Epithelial cell of esophagus (primary cell): Measurements from ENCODE around the gene CLEC4A.
"Not testable (repeated sequence)": the region's sequence is repeated elsewhere in the genome, so short reads cannot be mapped to it uniquely, and the experiment has no call there.

Experiments
- DNase-seq: peaks from one replicate; pipeline ENCODE4 v3.0.0; 2010; ENCODE audit warnings: low read depth
- H3K4me3 ChIP-seq: 2 replicates; pipeline ENCODE4 v1.5.1; 2011; ENCODE audit warnings: mild to moderate bottlenecking, low read length, control low read depth
- TF ChIP-seq, protein P1 (sequence below): IDR thresholded peaks from 2 replicates; pipeline ENCODE4 v1.5.1; 2011; ENCODE audit warnings: low read depth, mild to moderate bottlenecking, low read length, control low read depth, inconsistent platforms; ENCODE audit not compliant: insufficient read depth; ENCODE audit errors: missing control alignments

The CLEC4A gene

DNA sequence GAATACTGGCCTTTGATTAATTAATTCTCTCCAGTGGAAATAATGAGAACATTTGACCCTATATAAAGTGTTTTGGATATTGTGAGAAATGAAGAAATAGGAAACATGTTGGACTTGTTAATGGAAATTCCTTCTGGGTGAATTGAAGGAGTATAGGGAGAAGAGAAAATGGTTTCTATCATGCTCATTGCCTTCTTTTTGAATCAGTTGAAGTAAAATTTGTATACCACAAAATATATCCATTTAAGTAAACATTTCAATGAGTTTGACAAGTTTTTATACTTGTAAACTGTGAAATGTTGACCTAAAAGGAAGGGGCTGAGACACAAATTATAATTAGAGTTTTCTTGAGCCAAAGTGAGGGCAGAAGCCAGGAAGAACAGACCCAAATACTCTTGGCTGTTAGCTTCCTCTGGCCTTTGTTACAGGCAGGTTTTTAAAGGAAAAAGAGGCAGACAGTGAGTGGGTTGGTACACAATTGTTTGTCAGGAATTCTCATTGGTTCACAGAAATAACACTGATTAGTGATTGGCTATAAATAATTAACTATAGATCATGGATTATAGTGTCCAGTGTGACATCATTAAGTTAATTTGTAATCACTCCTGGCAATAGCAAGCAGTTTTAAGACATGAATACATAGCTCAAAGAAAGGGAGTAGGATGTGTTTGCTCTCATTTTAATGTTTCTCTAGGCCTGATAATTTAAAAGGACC, 34.2 kb downstream of the CLEC4A start:
- no peak for DNase-seq
- TF ChIP-seq, protein P1, sequence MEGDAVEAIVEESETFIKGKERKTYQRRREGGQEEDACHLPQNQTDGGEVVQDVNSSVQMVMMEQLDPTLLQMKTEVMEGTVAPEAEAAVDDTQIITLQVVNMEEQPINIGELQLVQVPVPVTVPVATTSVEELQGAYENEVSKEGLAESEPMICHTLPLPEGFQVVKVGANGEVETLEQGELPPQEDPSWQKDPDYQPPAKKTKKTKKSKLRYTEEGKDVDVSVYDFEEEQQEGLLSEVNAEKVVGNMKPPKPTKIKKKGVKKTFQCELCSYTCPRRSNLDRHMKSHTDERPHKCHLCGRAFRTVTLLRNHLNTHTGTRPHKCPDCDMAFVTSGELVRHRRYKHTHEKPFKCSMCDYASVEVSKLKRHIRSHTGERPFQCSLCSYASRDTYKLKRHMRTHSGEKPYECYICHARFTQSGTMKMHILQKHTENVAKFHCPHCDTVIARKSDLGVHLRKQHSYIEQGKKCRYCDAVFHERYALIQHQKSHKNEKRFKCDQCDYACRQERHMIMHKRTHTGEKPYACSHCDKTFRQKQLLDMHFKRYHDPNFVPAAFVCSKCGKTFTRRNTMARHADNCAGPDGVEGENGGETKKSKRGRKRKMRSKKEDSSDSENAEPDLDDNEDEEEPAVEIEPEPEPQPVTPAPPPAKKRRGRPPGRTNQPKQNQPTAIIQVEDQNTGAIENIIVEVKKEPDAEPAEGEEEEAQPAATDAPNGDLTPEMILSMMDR, result no peak
- no peak overlapping the region for H3K4me3 ChIP-seq

DNA sequence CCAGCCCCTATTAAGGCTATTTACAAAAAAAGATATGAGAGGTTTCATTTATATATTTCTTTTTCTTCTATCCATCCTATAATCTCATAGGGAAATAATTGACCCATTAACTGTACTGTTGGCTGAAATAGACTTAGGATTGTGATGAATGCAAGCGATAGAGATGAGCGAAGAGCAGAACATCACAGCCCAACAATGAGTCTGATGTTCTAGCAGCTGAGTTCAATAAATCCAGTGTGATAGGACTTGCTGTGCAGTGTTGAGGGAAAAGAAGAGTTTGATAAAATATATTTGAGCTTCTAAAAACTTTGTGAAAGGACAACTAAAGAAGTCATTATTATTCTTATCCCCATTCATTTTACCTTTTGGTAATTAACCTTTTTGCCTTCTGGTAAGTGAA, 49.5 kb downstream of the CLEC4A start:
- H3K4me3 ChIP-seq, DNase-seq: not testable (repeated sequence)

DNA sequence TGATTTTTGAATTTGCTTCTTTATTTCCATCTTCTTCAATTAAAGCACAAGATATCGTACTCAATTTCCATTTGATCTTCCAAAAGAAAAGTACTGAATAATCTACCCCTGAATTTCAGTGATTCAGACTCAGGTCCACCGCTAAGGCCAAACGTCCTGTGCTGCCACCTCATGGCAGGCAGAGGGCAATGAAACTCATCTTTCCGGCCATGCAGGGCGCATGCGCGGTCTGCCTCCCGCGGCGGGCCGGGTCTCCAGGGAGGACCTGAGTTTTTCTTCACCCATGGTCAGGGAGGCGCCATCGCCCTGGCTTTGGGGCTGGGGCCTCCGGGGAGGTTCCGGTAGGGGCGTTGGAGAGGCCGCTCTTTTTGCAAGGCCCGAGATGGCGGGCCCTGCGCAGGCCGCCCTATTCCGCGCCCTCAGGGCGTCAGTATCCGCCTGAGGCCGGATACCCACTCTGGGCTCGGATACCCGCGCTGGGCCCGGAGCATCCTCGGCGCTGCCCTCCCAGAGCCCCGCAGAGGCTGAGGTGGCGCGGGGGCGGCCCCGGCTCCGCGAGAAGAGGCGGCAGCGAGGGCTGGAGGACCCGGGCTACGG, 56.7 kb downstream of the CLEC4A start:
- TF ChIP-seq, protein P1, result peak; percentile 65
- DNase-seq, result peak; percentile 47
- H3K4me3 ChIP-seq, result peak overlapping the region; percentile 54

DNA sequence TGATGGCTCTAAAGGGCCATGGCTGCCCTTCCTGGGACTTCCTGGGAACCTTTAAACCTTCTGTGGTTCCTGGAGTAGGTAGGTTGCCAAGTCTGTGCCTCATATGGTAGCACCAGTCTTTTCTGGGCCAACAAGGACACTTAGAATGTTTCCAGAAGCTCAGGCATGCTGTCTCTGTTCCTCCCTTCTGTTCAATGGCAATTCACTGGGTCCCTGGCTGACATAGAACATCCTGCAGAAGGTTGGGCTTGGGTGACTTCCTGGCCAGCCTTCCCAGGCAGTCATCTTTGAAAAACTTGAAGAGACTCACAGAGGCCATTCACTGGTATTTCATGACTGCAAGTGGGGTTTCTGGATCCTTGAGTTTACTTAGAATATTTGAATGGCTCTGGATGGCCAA, 57.9 kb downstream of the CLEC4A start:
- DNase-seq, H3K4me3 ChIP-seq: not testable (repeated sequence)

DNA sequence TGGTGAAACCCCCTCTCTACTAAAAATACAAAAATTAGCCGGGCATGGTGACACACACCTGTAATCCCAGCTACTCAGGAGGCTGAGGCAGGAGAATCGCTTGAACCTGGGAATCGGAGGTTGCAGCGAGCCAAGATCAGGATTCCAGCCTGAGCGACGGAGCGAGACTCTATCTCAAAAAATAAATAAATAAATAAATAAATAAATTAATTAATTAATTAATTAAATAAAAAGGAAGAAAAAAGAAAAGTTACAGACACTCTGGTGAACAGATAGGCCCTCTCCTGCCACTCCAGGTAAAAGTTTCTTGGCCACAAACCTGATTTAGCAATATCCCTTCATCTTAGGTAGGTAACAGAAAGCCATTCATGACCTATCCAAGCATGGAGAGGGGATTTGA, 59.5 kb downstream of the CLEC4A start:
- H3K4me3 ChIP-seq, DNase-seq: not testable (repeated sequence)

DNA sequence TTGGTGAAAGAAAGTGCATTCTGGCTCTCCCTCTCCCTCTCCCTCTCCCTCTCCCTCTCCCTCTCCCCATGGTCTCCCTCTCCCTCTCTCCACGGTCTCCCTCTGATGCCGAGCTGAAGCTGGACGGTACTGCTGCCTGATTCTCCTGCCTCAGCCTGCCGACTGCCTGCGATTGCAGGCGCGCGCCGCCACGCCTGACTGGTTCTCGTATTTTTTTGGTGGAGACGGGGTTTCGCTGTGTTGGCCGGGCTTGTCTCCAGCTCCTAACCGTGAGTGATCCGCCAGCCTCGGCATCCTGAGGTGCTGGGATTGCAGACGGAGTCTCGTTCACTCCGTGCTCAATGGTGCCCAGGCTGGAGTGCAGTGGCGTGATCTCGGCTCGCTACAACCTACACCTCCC, 59.9 kb downstream of the CLEC4A start:
- not testable (repeated sequence) for DNase-seq, H3K4me3 ChIP-seq

DNA sequence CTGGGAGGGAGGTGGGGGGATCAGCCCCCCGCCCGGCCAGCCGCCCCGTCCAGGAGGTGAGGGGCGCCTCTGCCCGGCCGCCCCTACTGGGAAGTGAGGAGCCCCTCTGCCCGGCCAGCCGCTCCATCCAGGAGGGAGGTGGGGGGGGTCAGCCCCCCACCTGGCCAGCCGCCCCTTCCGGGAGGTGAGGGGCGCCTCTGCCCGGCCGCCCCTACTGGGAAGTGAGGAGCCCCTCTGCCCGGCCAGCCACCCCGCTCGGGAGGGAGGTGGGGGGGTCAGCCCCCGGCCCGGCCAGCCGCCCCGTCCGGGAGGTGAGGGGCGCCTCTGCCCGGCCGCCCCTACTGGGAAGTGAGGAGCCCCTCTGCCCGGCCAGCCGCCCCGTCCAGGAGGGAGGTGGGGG, 60.8 kb downstream of the CLEC4A start:
- DNase-seq, H3K4me3 ChIP-seq: not testable (repeated sequence)

DNA sequence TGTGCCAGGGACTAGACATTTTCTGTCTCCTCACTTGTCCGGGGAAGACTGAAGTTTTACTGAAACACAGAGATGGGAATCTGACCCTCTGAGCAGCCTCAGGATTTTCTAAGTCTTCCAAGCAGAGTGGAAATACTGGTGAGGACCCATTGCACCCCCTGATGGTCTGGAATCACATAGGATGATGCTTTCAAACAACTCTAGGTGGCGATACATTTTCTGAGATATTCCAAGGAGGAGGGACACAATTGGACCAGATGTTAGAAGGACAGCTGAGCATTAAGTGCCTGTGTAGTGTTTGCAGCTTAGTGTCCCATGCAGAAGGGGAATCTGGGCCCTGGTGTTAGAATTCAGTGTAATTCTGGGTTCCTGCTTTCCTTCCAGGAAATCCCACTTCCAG, 64.7 kb downstream of the CLEC4A start:
- H3K4me3 ChIP-seq, DNase-seq: not testable (repeated sequence)
